Body of pancreas (tissue), 4 donors: ENCODE measurements around the gene PKMYT1.

ENCODE experiments used
- POLR2A ChIP-seq, 3 donors: fragments of 450-650 bp; IDR thresholded peaks; one replicate each; pipeline ENCODE4 v1.6.1; 2016; ENCODE audit warnings: antibody characterized with exemption in 3 of 3, mild to moderate bottlenecking in 2 of 3
- TF ChIP-seq, protein P1 (sequence below), 7 experiments: fragments of 450-650 bp in 4 of 7; fragments of 200-600 bp in 3 of 7; sonication (generic) in 3 of 7; IDR thresholded peaks; one replicate each; pipeline ENCODE4 v1.5.1; 2016 to 2019; ENCODE audit warnings: antibody characterized with exemption in 7 of 7

GRCh38 chr16:3022684-3023414 is 42.6 kb upstream of the PKMYT1 start:
- peak in 1 of 3 donors; percentile 45 for TF ChIP-seq POLR2A (IDR thresholded peaks at IDR 0.05)
- TF ChIP-seq, protein P1, sequence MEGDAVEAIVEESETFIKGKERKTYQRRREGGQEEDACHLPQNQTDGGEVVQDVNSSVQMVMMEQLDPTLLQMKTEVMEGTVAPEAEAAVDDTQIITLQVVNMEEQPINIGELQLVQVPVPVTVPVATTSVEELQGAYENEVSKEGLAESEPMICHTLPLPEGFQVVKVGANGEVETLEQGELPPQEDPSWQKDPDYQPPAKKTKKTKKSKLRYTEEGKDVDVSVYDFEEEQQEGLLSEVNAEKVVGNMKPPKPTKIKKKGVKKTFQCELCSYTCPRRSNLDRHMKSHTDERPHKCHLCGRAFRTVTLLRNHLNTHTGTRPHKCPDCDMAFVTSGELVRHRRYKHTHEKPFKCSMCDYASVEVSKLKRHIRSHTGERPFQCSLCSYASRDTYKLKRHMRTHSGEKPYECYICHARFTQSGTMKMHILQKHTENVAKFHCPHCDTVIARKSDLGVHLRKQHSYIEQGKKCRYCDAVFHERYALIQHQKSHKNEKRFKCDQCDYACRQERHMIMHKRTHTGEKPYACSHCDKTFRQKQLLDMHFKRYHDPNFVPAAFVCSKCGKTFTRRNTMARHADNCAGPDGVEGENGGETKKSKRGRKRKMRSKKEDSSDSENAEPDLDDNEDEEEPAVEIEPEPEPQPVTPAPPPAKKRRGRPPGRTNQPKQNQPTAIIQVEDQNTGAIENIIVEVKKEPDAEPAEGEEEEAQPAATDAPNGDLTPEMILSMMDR (IDR thresholded peaks at IDR 0.05), result no peak
